ENCODE results near the gene LRRC3C.

The LRRC3C gene

DNA sequence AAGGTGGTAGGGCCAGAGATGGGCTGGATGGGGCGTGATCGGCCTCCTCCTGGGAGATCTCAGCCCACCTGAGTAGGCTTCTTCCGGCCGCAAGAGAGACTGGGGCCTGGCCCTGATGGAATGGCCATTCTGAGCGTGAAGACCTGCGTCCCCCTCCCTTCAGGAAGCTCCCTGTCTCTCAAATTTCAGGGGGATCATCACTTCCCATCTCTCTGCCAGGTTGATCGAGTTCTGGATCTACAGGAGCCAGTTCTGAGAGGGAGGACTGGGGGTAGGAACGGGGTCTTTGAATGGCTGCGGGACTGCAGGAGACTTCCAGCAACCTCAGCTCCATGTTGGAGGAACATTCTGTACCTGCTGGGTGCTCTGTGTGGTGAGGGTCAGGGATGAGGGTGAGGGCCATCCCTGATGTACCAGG lies 25.9 kb downstream of the LRRC3C start:
- no peak for ATAC-seq
- TF ChIP-seq, protein P1, sequence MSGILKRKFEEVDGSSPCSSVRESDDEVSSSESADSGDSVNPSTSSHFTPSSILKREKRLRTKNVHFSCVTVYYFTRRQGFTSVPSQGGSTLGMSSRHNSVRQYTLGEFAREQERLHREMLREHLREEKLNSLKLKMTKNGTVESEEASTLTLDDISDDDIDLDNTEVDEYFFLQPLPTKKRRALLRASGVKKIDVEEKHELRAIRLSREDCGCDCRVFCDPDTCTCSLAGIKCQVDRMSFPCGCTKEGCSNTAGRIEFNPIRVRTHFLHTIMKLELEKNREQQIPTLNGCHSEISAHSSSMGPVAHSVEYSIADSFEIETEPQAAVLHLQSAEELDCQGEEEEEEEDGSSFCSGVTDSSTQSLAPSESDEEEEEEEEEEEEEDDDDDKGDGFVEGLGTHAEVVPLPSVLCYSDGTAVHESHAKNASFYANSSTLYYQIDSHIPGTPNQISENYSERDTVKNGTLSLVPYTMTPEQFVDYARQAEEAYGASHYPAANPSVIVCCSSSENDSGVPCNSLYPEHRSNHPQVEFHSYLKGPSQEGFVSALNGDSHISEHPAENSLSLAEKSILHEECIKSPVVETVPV (CRISPR knock-in tag; IDR thresholded peaks at IDR 0.05): no peak
- no peak for TF ChIP-seq BACH2 (CRISPR knock-in tag; IDR thresholded peaks at IDR 0.05; ENCODE audit: borderline replicate concordance)
- no peak for TF ChIP-seq ISL1 (CRISPR knock-in tag; IDR thresholded peaks at IDR 0.05)
- TF ChIP-seq, protein P2, sequence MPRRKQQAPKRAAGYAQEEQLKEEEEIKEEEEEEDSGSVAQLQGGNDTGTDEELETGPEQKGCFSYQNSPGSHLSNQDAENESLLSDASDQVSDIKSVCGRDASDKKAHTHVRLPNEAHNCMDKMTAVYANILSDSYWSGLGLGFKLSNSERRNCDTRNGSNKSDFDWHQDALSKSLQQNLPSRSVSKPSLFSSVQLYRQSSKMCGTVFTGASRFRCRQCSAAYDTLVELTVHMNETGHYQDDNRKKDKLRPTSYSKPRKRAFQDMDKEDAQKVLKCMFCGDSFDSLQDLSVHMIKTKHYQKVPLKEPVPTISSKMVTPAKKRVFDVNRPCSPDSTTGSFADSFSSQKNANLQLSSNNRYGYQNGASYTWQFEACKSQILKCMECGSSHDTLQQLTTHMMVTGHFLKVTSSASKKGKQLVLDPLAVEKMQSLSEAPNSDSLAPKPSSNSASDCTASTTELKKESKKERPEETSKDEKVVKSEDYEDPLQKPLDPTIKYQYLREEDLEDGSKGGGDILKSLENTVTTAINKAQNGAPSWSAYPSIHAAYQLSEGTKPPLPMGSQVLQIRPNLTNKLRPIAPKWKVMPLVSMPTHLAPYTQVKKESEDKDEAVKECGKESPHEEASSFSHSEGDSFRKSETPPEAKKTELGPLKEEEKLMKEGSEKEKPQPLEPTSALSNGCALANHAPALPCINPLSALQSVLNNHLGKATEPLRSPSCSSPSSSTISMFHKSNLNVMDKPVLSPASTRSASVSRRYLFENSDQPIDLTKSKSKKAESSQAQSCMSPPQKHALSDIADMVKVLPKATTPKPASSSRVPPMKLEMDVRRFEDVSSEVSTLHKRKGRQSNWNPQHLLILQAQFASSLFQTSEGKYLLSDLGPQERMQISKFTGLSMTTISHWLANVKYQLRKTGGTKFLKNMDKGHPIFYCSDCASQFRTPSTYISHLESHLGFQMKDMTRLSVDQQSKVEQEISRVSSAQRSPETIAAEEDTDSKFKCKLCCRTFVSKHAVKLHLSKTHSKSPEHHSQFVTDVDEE (CRISPR knock-in tag; IDR thresholded peaks at IDR 0.05): no peak
- TF ChIP-seq TCF4 (CRISPR knock-in tag; IDR thresholded peaks at IDR 0.05; ENCODE audit: borderline replicate concordance): no peak
- no peak for TF ChIP-seq CSDC2 (CRISPR knock-in tag; IDR thresholded peaks at IDR 0.05)
- no peak for TF ChIP-seq TOX (CRISPR knock-in tag; IDR thresholded peaks at IDR 0.05; ENCODE audit: borderline replicate concordance)
- TF ChIP-seq, protein P3, sequence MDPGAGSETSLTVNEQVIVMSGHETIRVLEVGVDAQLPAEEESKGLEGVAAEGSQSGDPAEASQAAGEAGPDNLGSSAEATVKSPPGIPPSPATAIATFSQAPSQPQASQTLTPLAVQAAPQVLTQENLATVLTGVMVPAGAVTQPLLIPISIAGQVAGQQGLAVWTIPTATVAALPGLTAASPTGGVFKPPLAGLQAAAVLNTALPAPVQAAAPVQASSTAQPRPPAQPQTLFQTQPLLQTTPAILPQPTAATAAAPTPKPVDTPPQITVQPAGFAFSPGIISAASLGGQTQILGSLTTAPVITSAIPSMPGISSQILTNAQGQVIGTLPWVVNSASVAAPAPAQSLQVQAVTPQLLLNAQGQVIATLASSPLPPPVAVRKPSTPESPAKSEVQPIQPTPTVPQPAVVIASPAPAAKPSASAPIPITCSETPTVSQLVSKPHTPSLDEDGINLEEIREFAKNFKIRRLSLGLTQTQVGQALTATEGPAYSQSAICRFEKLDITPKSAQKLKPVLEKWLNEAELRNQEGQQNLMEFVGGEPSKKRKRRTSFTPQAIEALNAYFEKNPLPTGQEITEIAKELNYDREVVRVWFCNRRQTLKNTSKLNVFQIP (CRISPR knock-in tag; IDR thresholded peaks at IDR 0.05; ENCODE audit: borderline replicate concordance, low read depth): no peak
- TF ChIP-seq, protein P4, sequence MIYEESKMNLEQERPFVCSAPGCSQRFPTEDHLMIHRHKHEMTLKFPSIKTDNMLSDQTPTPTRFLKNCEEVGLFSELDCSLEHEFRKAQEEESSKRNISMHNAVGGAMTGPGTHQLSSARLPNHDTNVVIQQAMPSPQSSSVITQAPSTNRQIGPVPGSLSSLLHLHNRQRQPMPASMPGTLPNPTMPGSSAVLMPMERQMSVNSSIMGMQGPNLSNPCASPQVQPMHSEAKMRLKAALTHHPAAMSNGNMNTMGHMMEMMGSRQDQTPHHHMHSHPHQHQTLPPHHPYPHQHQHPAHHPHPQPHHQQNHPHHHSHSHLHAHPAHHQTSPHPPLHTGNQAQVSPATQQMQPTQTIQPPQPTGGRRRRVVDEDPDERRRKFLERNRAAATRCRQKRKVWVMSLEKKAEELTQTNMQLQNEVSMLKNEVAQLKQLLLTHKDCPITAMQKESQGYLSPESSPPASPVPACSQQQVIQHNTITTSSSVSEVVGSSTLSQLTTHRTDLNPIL (CRISPR knock-in tag; IDR thresholded peaks at IDR 0.05; ENCODE audit: low read depth): no peak
- no peak for TF ChIP-seq RARB (CRISPR knock-in tag; IDR thresholded peaks at IDR 0.05)
- TF ChIP-seq ZNF565 (CRISPR knock-in tag; conservative IDR thresholded peaks at IDR 0.05; ENCODE audit: low read depth): no peak
- no peak for TF ChIP-seq ZNF70 (CRISPR knock-in tag; IDR thresholded peaks at IDR 0.05)
- TF ChIP-seq ARNTL (CRISPR knock-in tag; IDR thresholded peaks at IDR 0.05; ENCODE audit: borderline replicate concordance, low read depth): no peak
- no peak for TF ChIP-seq ESRRG (CRISPR knock-in tag; IDR thresholded peaks at IDR 0.05)
- TF ChIP-seq ZC3H10 (CRISPR knock-in tag; IDR thresholded peaks at IDR 0.05): no peak

DNA sequence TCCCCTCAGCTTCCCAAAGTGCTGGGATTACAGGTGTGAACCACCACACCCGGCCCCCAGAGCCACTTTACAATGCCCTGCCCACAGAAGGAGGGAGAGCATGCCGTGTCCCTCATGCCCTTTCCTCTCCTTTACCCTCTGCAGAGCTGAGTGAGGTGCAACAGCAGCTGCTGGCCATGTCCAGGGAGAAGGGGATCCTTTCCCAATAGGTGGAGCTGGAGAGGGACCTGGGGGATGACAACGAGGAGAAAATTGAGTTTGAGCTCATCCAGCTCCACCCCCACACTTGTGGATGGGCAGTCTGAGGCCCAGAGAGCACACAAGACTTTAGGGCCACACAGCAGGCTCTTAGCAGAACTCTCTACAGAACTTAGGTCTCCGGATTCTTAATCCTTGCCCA lies 27.3 kb downstream of the LRRC3C start:
- TF ChIP-seq ZFP3 (CRISPR knock-in tag; IDR thresholded peaks at IDR 0.05) (no peak), ISL1 (CRISPR knock-in tag; IDR thresholded peaks at IDR 0.05) (no peak), GLIS3 (CRISPR knock-in tag; IDR thresholded peaks at IDR 0.05) (no peak), RARB (CRISPR knock-in tag; IDR thresholded peaks at IDR 0.05) (no peak), ARNTL (CRISPR knock-in tag; IDR thresholded peaks at IDR 0.05; ENCODE audit: borderline replicate concordance, low read depth) (no peak), ESRRG (CRISPR knock-in tag; IDR thresholded peaks at IDR 0.05) (no peak), SNAI2 (CRISPR knock-in tag; IDR thresholded peaks at IDR 0.05) (no peak), ZC3H10 (CRISPR knock-in tag; IDR thresholded peaks at IDR 0.05) (no peak), ZFP30 (CRISPR knock-in tag; IDR thresholded peaks at IDR 0.05) (no peak), BACH2 (CRISPR knock-in tag; IDR thresholded peaks at IDR 0.05; ENCODE audit: borderline replicate concordance) (no peak), ZNF70 (CRISPR knock-in tag; IDR thresholded peaks at IDR 0.05) (no peak), ZNF565 (CRISPR knock-in tag; conservative IDR thresholded peaks at IDR 0.05; ENCODE audit: low read depth) (no peak), CSDC2 (CRISPR knock-in tag; IDR thresholded peaks at IDR 0.05) (no peak), ZNF8 (CRISPR knock-in tag; IDR thresholded peaks at IDR 0.05) (no peak)
- TF ChIP-seq, protein P5, sequence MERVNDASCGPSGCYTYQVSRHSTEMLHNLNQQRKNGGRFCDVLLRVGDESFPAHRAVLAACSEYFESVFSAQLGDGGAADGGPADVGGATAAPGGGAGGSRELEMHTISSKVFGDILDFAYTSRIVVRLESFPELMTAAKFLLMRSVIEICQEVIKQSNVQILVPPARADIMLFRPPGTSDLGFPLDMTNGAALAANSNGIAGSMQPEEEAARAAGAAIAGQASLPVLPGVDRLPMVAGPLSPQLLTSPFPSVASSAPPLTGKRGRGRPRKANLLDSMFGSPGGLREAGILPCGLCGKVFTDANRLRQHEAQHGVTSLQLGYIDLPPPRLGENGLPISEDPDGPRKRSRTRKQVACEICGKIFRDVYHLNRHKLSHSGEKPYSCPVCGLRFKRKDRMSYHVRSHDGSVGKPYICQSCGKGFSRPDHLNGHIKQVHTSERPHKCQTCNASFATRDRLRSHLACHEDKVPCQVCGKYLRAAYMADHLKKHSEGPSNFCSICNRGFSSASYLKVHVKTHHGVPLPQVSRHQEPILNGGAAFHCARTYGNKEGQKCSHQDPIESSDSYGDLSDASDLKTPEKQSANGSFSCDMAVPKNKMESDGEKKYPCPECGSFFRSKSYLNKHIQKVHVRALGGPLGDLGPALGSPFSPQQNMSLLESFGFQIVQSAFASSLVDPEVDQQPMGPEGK (CRISPR knock-in tag; IDR thresholded peaks at IDR 0.05; ENCODE audit: borderline replicate concordance): no peak
- TF ChIP-seq, protein P4 (CRISPR knock-in tag; IDR thresholded peaks at IDR 0.05; ENCODE audit: low read depth): no peak
- TF ChIP-seq, protein P3 (CRISPR knock-in tag; IDR thresholded peaks at IDR 0.05; ENCODE audit: borderline replicate concordance, low read depth): no peak
- TF ChIP-seq, protein P2 (CRISPR knock-in tag; IDR thresholded peaks at IDR 0.05): no peak
- TF ChIP-seq, protein P1 (CRISPR knock-in tag; IDR thresholded peaks at IDR 0.05): no peak
- no peak for ATAC-seq
